HG02642 (cell line): ENCODE data around the gene PPP6R1.

Source experiments
- ATAC-seq: cut with Tn5 transposase; IDR thresholded peaks from one replicate; pipeline ENCODE4 v1.9.1; 2021; ENCODE audit warnings: mild to moderate bottlenecking; ENCODE audit not compliant: unreplicated experiment, poor library complexity

PPP6R1 gene

DNA sequence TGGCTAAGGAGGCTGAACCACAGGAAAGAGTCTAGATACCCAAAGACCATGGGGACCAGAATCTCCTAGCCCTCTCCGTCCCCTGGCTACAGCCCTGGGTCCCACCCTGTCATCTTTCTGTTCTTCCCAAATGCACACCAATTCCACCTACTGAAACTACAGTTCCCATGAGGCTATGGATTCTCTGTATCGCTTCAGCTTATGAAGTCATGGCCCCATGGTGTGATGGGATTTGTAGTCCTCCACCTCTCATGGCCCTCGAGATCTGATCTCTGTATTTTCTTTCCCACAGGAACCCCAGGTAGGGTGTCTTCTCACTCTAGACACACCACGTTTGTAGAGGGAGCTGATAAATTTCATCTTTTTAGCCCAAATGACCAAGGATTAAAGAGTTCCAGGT, 61.3 kb downstream of the PPP6R1 start:
- ATAC-seq: no peak

DNA sequence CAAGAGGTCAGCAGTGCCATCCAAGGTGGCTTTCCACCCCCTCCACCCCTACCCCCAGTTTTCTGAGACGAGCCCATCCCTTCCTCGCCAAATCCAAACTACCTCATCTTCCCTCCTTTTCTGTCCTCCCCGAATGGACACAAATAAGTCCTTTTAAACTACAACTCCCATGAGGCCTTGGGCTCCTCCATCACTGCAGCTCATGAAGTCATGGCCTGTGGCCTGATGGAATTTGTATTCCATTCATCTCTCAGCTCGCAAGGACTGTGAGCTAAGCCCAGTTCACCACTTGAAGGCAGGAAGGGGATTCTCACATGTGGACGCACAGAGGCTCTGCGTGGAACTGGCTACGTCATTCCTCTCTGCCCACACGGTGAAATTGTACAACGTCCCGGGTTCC, 62.0 kb downstream of the PPP6R1 start:
- ATAC-seq: no peak

GRCh38 chr19:55193481-55193880, 65.3 kb downstream of the PPP6R1 start:
- ATAC-seq: no peak

DNA sequence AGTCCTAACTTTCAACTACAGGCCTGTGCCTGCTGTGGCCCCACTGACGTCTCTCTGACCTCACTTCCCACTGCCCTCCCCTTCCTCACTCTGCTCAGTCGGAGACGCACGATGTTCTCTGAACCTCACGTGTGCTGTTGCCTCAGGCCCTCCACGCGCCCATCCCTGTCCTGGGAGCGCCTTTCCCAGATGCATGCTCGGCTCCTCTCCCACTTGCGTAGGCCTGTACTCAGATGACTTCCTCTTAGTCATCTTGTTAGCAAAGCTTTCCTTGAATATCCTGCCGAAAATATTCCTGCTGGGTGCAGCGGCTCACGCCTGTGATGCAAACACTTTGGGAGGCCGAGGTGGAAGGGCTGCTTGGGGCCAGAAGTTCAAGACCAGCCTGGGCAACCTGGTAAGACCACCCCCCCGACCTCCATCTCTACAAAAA, 69.4 kb downstream of the PPP6R1 start:
- ATAC-seq: no peak

DNA sequence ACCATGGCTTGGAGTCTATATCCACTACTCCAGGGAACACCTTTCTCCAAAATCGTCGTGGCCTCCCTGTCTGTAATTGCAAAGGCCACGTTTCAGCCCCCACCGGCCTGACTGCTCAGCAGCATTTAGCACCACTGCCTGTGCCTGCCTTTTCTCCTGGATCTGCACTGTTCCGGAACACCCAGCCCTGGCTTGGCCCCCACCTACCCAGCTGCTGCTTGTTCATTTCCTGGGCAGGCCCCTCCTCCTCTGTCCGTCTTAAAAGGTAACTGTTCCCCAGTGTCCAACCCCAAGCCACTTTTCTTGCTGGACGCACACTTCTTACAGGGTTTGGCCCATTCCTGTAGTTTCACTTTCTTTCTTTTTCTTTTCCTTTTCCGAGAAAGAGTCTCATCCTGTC, 70.2 kb downstream of the PPP6R1 start:
- ATAC-seq: no peak

GRCh38 chr19:55186080-55186479, 72.7 kb downstream of the PPP6R1 start:
- no peak for ATAC-seq

GRCh38 chr19:55181740-55182139, 77.1 kb downstream of the PPP6R1 start:
- ATAC-seq: no peak
